ENCODE results near the gene OSBP2. TPM values are rescaled to one million over a fixed set of nuclear protein-coding genes. Genes with fewer than 3 reads are reported as not detected.

OSBP2 gene
- total RNA-seq, 1 donor from 2014 or later, result 0.35 TPM

GRCh38 chr22:30865656-30866055 is 171.0 kb downstream of the OSBP2 start:
- H3K4me3 Mint-ChIP-seq, result no peak overlapping the region
- DNase-seq, result no peak

GRCh38 chr22:30866216-30866615 is 171.5 kb downstream of the OSBP2 start:
- no peak overlapping the region for H3K27ac Mint-ChIP-seq
- ChIA-PET CTCF (interaction anchor here (0.5 kb wide), 1 partner anchor 233 kb away, joined by 3 read pairs; no protein-coding TSS in a partner anchor), POLR2A (no interaction called here)
- H3K4me3 Mint-ChIP-seq, result no peak overlapping the region
- H3K27me3 Mint-ChIP-seq, result no peaks in the 10 kb centered on the region
- H3K36me3 Mint-ChIP-seq (ENCODE audit: low read depth), result no peaks in the 10 kb centered on the region
- H3K9me3 Mint-ChIP-seq, result no peaks in the 10 kb centered on the region
- DNase-seq (no peak), ATAC-seq (ENCODE audit: low read depth) (no peak)
- no peak for TF ChIP-seq CTCF (IDR thresholded peaks at IDR 0.05)
- intact Hi-C loops (cut with micrococcal nuclease), result no loop called here
- no peaks in the 10 kb centered on the region for H3K4me1 Mint-ChIP-seq

More at GRCh38 chr22:30865656-30866055, 171.0 kb downstream of the OSBP2 start:
- CTCF ChIA-PET, result no interaction called here
- no peaks in the 10 kb centered on the region for H3K9me3 Mint-ChIP-seq
- H3K36me3 Mint-ChIP-seq (ENCODE audit: low read depth), result no peaks in the 10 kb centered on the region
- TF ChIP-seq CTCF (IDR thresholded peaks at IDR 0.05), result no peak
- ATAC-seq (ENCODE audit: low read depth), result no peak
- POLR2A ChIA-PET, result no interaction called here
- no peak overlapping the region for H3K27ac Mint-ChIP-seq
- no peaks in the 10 kb centered on the region for H3K4me1 Mint-ChIP-seq
- intact Hi-C loops (cut with micrococcal nuclease), result no loop called here
- H3K27me3 Mint-ChIP-seq, result no peaks in the 10 kb centered on the region

- intact Hi-C loops (cut with micrococcal nuclease), result no loop called here
- Mint-ChIP-seq H3K4me3 (no peak overlapping the region), H3K9me3 (no peaks in the 10 kb centered on the region), H3K27ac (no peak overlapping the region), H3K27me3 (no peaks in the 10 kb centered on the region), H3K36me3 (ENCODE audit: low read depth) (no peaks in the 10 kb centered on the region), H3K4me1 (no peaks in the 10 kb centered on the region)
- DNase-seq, result no peak
- ATAC-seq (ENCODE audit: low read depth), result no peak
- CTCF ChIA-PET, result interaction anchor here (0.5 kb wide), 1 partner anchor 234 kb away, joined by 3 read pairs; no protein-coding TSS in a partner anchor
- no peak for TF ChIP-seq CTCF (IDR thresholded peaks at IDR 0.05)
- POLR2A ChIA-PET, result interaction anchor here (0.7 kb wide), 1 partner anchor 232 kb away, joined by 3 read pairs; no protein-coding TSS in a partner anchor
These were observed 172.2 kb downstream of the OSBP2 start for GRCh38 chr22:30866811-30867271.

- Mint-ChIP-seq H3K27me3 (no peaks in the 10 kb centered on the region), H3K36me3 (ENCODE audit: low read depth) (no peaks in the 10 kb centered on the region), H3K4me3 (no peak overlapping the region), H3K9me3 (no peaks in the 10 kb centered on the region), H3K4me1 (no peaks in the 10 kb centered on the region), H3K27ac (no peak overlapping the region)
- POLR2A ChIA-PET, result no interaction called here
- TF ChIP-seq CTCF (IDR thresholded peaks at IDR 0.05), result no peak
- no peak for ATAC-seq (ENCODE audit: low read depth)
- intact Hi-C loops (cut with micrococcal nuclease), result no loop called here
- CTCF ChIA-PET, result no interaction called here
- DNase-seq, result no peak
These were observed 173.3 kb downstream of the OSBP2 start for GRCh38 chr22:30867746-30868662.

GRCh38 chr22:30868663-30869385 is 174.2 kb downstream of the OSBP2 start:
- no peak for TF ChIP-seq CTCF (IDR thresholded peaks at IDR 0.05)
- intact Hi-C loops (cut with micrococcal nuclease), result no loop called here
- Mint-ChIP-seq H3K9me3 (no peaks in the 10 kb centered on the region), H3K4me1 (no peaks in the 10 kb centered on the region), H3K27me3 (no peaks in the 10 kb centered on the region), H3K27ac (no peak overlapping the region), H3K4me3 (no peak overlapping the region), H3K36me3 (ENCODE audit: low read depth) (no peaks in the 10 kb centered on the region)
- ATAC-seq (ENCODE audit: low read depth) (no peak), DNase-seq (no peak)
- CTCF ChIA-PET, result no interaction called here
- POLR2A ChIA-PET, result no interaction called here
